ENCODE results near the gene SIRPB2. TPM values are rescaled to one million over a fixed set of nuclear protein-coding genes. Genes with fewer than 3 reads are reported as not detected.

SIRPB2 gene
- total RNA-seq, 1 experiment from 2014 or later: 7.1 TPM

GRCh38 chr20:1467082-1467354 is 24.2 kb downstream of the SIRPB2 start:
- Histone ChIP-seq H3K9me3 (ENCODE audit: insufficient read depth, low read depth) (no peaks in the 10 kb centered on the region), H2AFZ (no peak overlapping the region), H3K36me3 (ENCODE audit: low read depth) (peaks cover 20% of the 10 kb centered on the region; the same call in 1 of the 2 replicates), H3K79me2 (ENCODE audit: low read depth) (peaks cover 48% of the 10 kb centered on the region), H3K27ac (no peak overlapping the region), H3K4me3 (peak overlapping the region; percentile 32; the same call in 1 of the 2 replicates), H3K27me3 (ENCODE audit: insufficient read depth, low read depth) (no peaks in the 10 kb centered on the region), H3K9me2 (ENCODE audit: insufficient read depth) (no peaks in the 10 kb centered on the region), H3K4me1 (replicated peaks; ENCODE audit: insufficient read depth) (peaks cover 37% of the 10 kb centered on the region), H3K4me2 (peak overlapping the region; percentile 56), H4K20me1 (ENCODE audit: insufficient read depth) (peaks cover 12% of the 10 kb centered on the region), H3F3A (ENCODE audit: insufficient read depth, low read depth) (peaks cover 36% of the 10 kb centered on the region; the same call in 1 of the 2 replicates)
- no peak for TF ChIP-seq EZH2 (IDR thresholded peaks at IDR 0.05; ENCODE audit: low read depth)
- peak; percentile 37 for TF ChIP-seq CTCF (conservative IDR thresholded peaks at IDR 0.05)
- BruUV-seq (replicated peaks): no TSS peak
- POLR2A ChIA-PET (ENCODE audit: unreplicated experiment): no interaction called here
- no peak for DNase-seq
- intact Hi-C loops (cut with micrococcal nuclease; ENCODE audit: unreplicated experiment): loop anchor here (2.0 kb wide), 1 partner anchor 74 kb away; the partner anchor contains the start of gene FKBP1A
- CTCF ChIA-PET: interaction anchor here (0.6 to 4.6 kb wide), 4 partner anchors 23 to 310 kb away, joined by 4 to 34 read pairs (median 5); no protein-coding TSS in a partner anchor

GRCh38 chr20:1466211-1467081 is 24.8 kb downstream of the SIRPB2 start, which contains the start of gene NSFL1C:
NSFL1C (minus strand) TSS chr20:1466849; CDS start chr20:1466824, 25 bp downstream.
- Histone ChIP-seq H3K36me3 (ENCODE audit: low read depth) (peaks cover 20% of the 10 kb centered on the region; the same call in 1 of the 2 replicates), H3F3A (ENCODE audit: insufficient read depth, low read depth) (peaks cover 36% of the 10 kb centered on the region; the same call in 1 of the 2 replicates), H3K27me3 (ENCODE audit: insufficient read depth, low read depth) (no peaks in the 10 kb centered on the region), H3K9me3 (ENCODE audit: insufficient read depth, low read depth) (no peaks in the 10 kb centered on the region), H3K27ac (peak within 1 kb of the TSS; percentile 89), H3K79me2 (ENCODE audit: low read depth) (peaks cover 54% of the 10 kb centered on the region), H3K9me2 (ENCODE audit: insufficient read depth) (no peaks in the 10 kb centered on the region), H3K4me3 (peak within 1 kb of the TSS; percentile 88), H2AFZ (peak within 1 kb of the TSS; percentile 89), H4K20me1 (ENCODE audit: insufficient read depth) (peaks cover 17% of the 10 kb centered on the region), H3K4me1 (replicated peaks; ENCODE audit: insufficient read depth) (peaks cover 37% of the 10 kb centered on the region), H3K4me2 (peak within 1 kb of the TSS; percentile 93)
- BruUV-seq (replicated peaks): no TSS peak
- intact Hi-C loops (cut with micrococcal nuclease; ENCODE audit: unreplicated experiment): loop anchor here (1.0 to 2.0 kb wide), 2 partner anchors 74 to 348 kb away; partner anchors contain the start of genes FKBP1A and PSMF1
- POLR2A ChIA-PET (ENCODE audit: unreplicated experiment): interaction anchor here (0.7 kb wide), 1 partner anchor 12 kb away, joined by 3 read pairs; no protein-coding TSS in a partner anchor
- CTCF ChIA-PET: interaction anchor here (0.6 to 4.6 kb wide), 5 partner anchors 38 to 311 kb away, joined by 3 to 34 read pairs (median 4); no protein-coding TSS in a partner anchor
- peak; percentile 79 to 98 for DNase-seq
- no peak for TF ChIP-seq EZH2 (IDR thresholded peaks at IDR 0.05; ENCODE audit: low read depth)
- peak; percentile 89 for TF ChIP-seq CTCF (conservative IDR thresholded peaks at IDR 0.05)

GRCh38 chr20:1465470-1466210 is 25.6 kb downstream of the SIRPB2 start:
- Histone ChIP-seq H3K36me3 (ENCODE audit: low read depth) (peaks cover 27% of the 10 kb centered on the region; the same call in 1 of the 2 replicates), H3K4me2 (peak overlapping the region; percentile 93), H3K4me1 (replicated peaks; ENCODE audit: insufficient read depth) (peaks cover 31% of the 10 kb centered on the region), H3K9me2 (ENCODE audit: insufficient read depth) (no peaks in the 10 kb centered on the region), H3K27me3 (ENCODE audit: insufficient read depth, low read depth) (no peaks in the 10 kb centered on the region), H3K27ac (peak overlapping the region; percentile 89), H2AFZ (peak overlapping the region; percentile 89; the same call in 1 of the 2 replicates), H3K9me3 (ENCODE audit: insufficient read depth, low read depth) (no peaks in the 10 kb centered on the region), H4K20me1 (ENCODE audit: insufficient read depth) (peaks cover 17% of the 10 kb centered on the region), H3K4me3 (peak overlapping the region; percentile 88), H3F3A (ENCODE audit: insufficient read depth, low read depth) (peaks cover 29% of the 10 kb centered on the region; the same call in 1 of the 2 replicates), H3K79me2 (ENCODE audit: low read depth) (peaks cover 59% of the 10 kb centered on the region)
- BruUV-seq (replicated peaks): TSS peak; percentile 34
- TF ChIP-seq CTCF (conservative IDR thresholded peaks at IDR 0.05) (no peak), EZH2 (IDR thresholded peaks at IDR 0.05; ENCODE audit: low read depth) (no peak)
- CTCF ChIA-PET: interaction anchor here (4.6 kb wide), 1 partner anchor 38 kb away, joined by 34 read pairs; no protein-coding TSS in a partner anchor
- DNase-seq: no peak
- intact Hi-C loops (cut with micrococcal nuclease; ENCODE audit: unreplicated experiment): loop anchor here (1.0 to 2.0 kb wide), 2 partner anchors 73 to 347 kb away; partner anchors contain the start of genes FKBP1A and PSMF1
- POLR2A ChIA-PET (ENCODE audit: unreplicated experiment): interaction anchor here (0.7 kb wide), 1 partner anchor 13 kb away, joined by 3 read pairs; no protein-coding TSS in a partner anchor
